ENCODE results near the gene CHIT1.
A peak's percentile ranks its signal among the peaks of the same experiment; 100 is the strongest.

The CHIT1 gene

GRCh38 chr1:203219934-203220333, 9.5 kb downstream of the CHIT1 start:
- no peak for TF ChIP-seq CTCF (IDR thresholded peaks at IDR 0.05; ENCODE audit: low read depth, low read length)
- no peak for DNase-seq (ENCODE audit: extremely low read depth, low read depth)

DNA sequence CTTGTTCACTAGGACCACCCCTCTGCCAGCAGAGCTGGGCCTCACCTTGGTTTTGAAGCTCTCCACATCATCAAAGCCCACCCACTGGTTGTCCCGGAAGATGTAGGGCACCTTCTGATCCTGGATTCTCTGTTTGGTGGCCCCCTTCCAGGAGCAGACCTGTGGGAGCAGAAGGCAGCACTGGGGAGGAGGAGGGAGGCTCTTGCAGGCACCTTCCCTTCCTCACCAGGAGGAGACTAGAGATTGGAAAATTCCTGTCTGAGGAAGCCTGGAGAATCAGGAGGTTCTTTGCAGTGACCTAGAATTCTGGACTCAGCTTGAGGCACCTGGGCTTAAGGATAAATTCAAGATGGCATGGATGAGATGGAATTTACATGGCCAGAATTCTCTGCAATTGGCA, 10.3 kb downstream of the CHIT1 start:
- DNase-seq (ENCODE audit: extremely low read depth, low read depth), result no peak
- TF ChIP-seq CTCF (IDR thresholded peaks at IDR 0.05; ENCODE audit: low read depth, low read length), result no peak

DNA sequence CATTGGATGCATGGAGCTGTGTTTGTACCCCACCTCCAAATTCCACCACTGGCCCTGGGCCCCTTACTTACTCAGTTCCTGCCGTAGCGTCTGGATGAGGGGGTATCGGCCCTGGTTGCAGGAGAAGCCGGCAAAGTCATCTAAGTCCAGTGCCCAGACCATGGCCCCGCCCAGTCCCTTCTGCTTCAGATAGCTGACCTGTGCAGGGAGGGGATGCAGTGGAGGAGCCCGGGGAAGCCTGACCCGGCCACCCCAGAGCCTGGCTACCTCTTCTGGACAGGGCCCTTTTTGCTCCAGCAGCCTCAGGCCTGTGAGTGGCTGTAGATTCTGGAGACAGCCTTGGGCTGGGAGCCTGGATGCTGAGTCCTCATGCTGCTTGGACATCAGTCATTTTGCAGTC, 11.8 kb downstream of the CHIT1 start:
- DNase-seq (ENCODE audit: extremely low read depth, low read depth), result no peak
- TF ChIP-seq CTCF (IDR thresholded peaks at IDR 0.05; ENCODE audit: low read depth, low read length), result no peak

DNA sequence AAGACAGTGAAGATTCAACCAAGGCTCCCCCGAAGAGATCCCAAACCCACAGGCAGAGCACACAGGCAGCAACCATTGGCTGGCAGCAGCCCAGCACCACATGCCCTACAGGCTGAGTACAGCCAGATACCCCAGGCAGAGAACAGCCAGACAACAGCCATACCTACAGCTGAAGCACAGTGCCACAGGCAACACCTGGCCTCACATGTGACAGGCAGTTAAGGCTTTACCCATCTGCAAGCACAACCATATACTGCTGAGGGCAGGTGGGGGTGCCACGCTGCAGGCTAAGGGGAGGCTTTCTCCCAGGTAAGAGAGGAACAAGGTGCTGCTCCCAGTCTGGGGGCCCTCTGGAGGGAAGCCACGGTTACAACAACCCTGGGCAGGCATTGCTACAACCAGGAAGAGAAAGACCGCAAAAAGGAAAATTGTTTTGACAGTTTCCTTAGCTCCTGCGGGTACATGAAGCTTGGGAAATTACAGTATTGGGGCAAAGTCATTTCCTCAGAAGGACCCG, 12.3 kb downstream of the CHIT1 start:
- no peak for DNase-seq (ENCODE audit: extremely low read depth, low read depth)
- no peak for TF ChIP-seq CTCF (IDR thresholded peaks at IDR 0.05; ENCODE audit: low read depth, low read length)

DNA sequence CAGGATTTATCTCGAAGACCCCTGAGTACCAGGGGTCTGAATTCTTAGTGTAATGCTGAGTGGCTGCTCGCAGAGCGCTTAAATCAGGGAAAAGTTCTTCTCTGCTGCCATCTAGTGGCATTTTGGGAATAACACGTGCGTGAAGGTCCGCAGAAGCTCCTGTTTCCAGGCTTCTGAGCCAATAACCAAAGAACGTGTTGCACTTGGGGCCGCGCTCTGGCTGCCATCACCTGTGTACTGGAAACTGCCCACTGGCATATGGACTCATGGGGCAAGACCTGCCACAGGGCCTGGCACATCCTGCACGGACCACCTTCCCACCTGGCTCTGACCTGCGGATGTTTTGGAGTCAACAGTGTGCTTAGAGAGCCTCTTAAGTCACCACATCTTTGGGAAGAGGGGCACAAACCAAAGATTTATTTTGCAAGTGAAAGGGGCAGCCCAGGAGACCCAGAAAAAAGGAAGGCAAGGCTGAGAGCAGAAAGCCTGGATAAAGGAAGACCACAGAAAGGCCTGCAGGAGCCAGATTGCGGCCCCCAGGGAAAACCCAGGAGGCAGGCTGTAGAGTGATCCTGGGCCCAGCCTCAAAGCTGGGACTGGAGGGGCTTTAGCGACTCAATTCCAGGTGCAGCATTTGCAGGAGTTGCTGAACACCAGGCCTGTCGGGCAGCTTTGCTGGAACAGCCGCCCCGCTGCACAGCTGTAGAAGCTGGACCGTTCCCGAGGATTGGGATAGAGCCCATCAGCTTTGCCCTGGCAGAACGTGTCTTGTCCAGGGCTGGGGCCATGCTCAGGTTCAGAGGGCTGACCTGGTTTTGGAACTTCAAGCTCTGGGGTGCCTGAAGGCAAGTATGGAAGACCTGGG, 13.0 kb downstream of the CHIT1 start:
- DNase-seq (ENCODE audit: extremely low read depth, low read depth), result peak; percentile 24
- peak; percentile 61 for TF ChIP-seq CTCF (IDR thresholded peaks at IDR 0.05; ENCODE audit: low read depth, low read length)

DNA sequence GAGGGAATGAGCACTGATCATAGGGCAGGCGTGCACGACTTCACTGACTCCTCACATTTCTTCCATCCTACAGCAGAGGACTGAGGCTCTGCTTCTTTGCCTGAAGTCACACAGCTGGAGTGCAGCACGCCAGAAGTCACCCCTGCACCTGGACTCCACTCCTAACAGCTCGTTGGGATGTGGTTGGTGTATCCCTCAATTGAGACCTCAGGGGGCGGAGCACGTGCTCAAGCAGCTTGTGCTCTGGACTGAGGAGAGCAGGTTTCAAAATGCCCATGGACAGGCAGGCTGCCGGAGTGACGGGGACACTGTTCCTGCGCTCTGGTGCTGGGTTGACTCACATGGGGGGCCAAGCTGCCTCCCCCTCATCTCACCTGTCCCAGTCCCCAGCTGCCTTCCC, 13.9 kb downstream of the CHIT1 start:
- DNase-seq (ENCODE audit: extremely low read depth, low read depth), result no peak
- no peak for TF ChIP-seq CTCF (IDR thresholded peaks at IDR 0.05; ENCODE audit: low read depth, low read length)

- TF ChIP-seq CTCF (IDR thresholded peaks at IDR 0.05; ENCODE audit: low read depth, low read length), result no peak
- no peak for DNase-seq (ENCODE audit: extremely low read depth, low read depth)
Observed at GRCh38 chr1:203214871-203215270, 14.6 kb downstream of the CHIT1 start.
